ENCODE measurements around the gene RNF41. TPM values are rescaled to one million over a fixed set of nuclear protein-coding genes. Genes with fewer than 3 reads are reported as not detected.
A peak's percentile ranks its signal among the peaks of the same experiment; 100 is the strongest.

RNF41 gene
- total and polyA plus RNA-seq, 2 donors (not counting 1 experiment from before 2014, with no cell fraction given) = 113 to 129 TPM

DNA sequence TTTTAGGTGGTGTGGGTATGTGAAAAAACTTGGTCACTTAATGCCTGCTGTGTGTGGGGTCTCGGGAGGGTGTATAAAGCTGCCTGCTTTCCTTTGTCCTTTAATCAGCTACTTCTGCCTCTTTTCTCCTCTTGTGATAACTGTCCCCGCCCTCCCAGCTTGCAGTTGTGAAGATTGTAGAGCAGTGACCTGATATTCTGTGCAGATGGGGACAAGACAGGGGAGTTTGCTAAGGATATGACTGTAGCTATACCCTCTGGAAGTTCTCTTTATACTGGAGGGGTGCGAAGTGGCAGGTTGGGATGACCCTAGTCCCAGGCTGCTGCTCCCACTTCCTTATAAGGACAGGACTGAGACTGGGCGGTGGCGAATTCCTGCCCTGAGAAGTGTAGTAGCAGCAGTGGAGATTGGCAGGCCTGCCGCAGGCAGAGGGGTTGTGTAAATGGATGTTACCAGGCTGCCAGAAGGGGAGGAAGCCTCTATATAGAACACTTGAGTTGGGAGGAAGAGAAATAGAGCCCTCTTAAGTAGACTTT, 62.7 kb downstream of the RNF41 start:
- peak; percentile 44 for DNase-seq
- CTCF ChIA-PET = interaction anchor here (0.5 to 3.4 kb wide), 10 partner anchors 29 to 1544 kb away, joined by 3 to 17 read pairs (median 4); partner anchors contain the start of genes ANKRD52, ESYT1, RNF41 and SMARCC2

More for the DNA sequence above, 62.7 kb downstream of the RNF41 start:
- peak overlapping the region; percentile 96 for H3K4me3 Mint-ChIP-seq
- ATAC-seq (ENCODE audit: low read depth) = no peak
- H3K4me1 Mint-ChIP-seq = peaks cover 42% of the 10 kb centered on the region
- peak overlapping the region; percentile 97 for H3K27ac Mint-ChIP-seq
- peak overlapping the region; percentile 83 for H3K4me2 ChIP-seq (replicated peaks; ENCODE audit: low read depth, low read length, poor library complexity, severe bottlenecking)
- peaks cover 14% of the 10 kb centered on the region for H4K20me1 ChIP-seq (ENCODE audit: control insufficient read depth, insufficient read depth, low read length, poor library complexity, severe bottlenecking)
- H3K79me2 ChIP-seq (ENCODE audit: control insufficient read depth, insufficient read depth, low read length) = peaks cover 64% of the 10 kb centered on the region
- H3K27me3 ChIP-seq (replicated peaks in 1 of 4; ENCODE audit: control extremely low read depth in 1 of 4, control insufficient read depth in 3 of 4, insufficient read depth in 4 of 4, low read length in 3 of 4) = no peaks in the 10 kb centered on the region
- H3K27ac ChIP-seq (ENCODE audit: low read length in 2 of 2) = peak overlapping the region; percentile 88 to 97
- POLR2A ChIA-PET = interaction anchor here (0.6 to 4.1 kb wide), 5 partner anchors 30 to 63 kb away, joined by 3 to 44 read pairs (median 4); partner anchors contain the start of genes ESYT1, RNF41 and SMARCC2
- peak overlapping the region; percentile 80 to 97 (median 94) for H3K4me3 ChIP-seq (ENCODE audit: control extremely low read depth in 1 of 5, extremely low read depth in 1 of 5, insufficient read depth in 1 of 5, low read depth in 2 of 5, low read length in 4 of 5)
- no peaks in the 10 kb centered on the region for H3K27me3 Mint-ChIP-seq
- no peaks in the 10 kb centered on the region for H3K9me3 Mint-ChIP-seq (ENCODE audit: insufficient read depth)
- intact Hi-C loops (cut with micrococcal nuclease) = loop anchor here (1.0 to 10.0 kb wide), 5 partner anchors 30 to 916 kb away; partner anchors contain the start of genes NEMP1, RNF41, RPL41 and SMARCC2
- peaks cover 20 to 38% of the 10 kb centered on the region in 2 donors for H3K4me1 ChIP-seq (ENCODE audit: control insufficient read depth in 2 of 2, insufficient read depth in 2 of 2, low read length in 2 of 2)
- H3K9me3 ChIP-seq (ENCODE audit: control extremely low read depth in 1 of 3, control insufficient read depth in 2 of 3, insufficient read depth in 1 of 3, low read length in 2 of 3) = no peaks in the 10 kb centered on the region
- WGBS (ENCODE audit: insufficient coverage) = 6% methylated on average over 2 of the region's 6 CpGs
- no peak for TF ChIP-seq EZH2 (IDR thresholded peaks at IDR 0.05; ENCODE audit: borderline replicate concordance, insufficient read depth, low read depth, low read length, poor library complexity, severe bottlenecking)
- TF ChIP-seq, protein P1, sequence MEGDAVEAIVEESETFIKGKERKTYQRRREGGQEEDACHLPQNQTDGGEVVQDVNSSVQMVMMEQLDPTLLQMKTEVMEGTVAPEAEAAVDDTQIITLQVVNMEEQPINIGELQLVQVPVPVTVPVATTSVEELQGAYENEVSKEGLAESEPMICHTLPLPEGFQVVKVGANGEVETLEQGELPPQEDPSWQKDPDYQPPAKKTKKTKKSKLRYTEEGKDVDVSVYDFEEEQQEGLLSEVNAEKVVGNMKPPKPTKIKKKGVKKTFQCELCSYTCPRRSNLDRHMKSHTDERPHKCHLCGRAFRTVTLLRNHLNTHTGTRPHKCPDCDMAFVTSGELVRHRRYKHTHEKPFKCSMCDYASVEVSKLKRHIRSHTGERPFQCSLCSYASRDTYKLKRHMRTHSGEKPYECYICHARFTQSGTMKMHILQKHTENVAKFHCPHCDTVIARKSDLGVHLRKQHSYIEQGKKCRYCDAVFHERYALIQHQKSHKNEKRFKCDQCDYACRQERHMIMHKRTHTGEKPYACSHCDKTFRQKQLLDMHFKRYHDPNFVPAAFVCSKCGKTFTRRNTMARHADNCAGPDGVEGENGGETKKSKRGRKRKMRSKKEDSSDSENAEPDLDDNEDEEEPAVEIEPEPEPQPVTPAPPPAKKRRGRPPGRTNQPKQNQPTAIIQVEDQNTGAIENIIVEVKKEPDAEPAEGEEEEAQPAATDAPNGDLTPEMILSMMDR (IDR thresholded peaks at IDR 0.05) = no peak
- peak overlapping the region; percentile 64 for H2AFZ ChIP-seq (ENCODE audit: insufficient read depth, low read depth, low read length, poor library complexity, severe bottlenecking)
- peaks cover 2 to 46% of the 10 kb centered on the region in 2 experiments for H3K36me3 ChIP-seq (replicated peaks in 1 of 2; ENCODE audit: control extremely low read depth in 1 of 2, control insufficient read depth in 1 of 2, extremely low read depth in 1 of 2, insufficient read depth in 2 of 2, low read length in 1 of 2)
- peak overlapping the region; percentile 89 for H3K9ac ChIP-seq (ENCODE audit: low read length)
